A673 (cell line): ENCODE results near the gene OSCAR.

Experiments
- CTCF ChIP-seq: fragments of 300-800, 200-600 bp; sonication (generic); conservative IDR thresholded peaks from 2 replicates; pipeline ENCODE4 v1.5.1; 2017; ENCODE audit warnings: low read depth, mild to moderate bottlenecking, antibody characterized with exemption, low read length, moderate library complexity, mixed read lengths
- EZH2 ChIP-seq: fragments of 200-600 bp; sonication (generic); IDR thresholded peaks from 2 replicates; pipeline ENCODE4 v1.6.1; 2017; ENCODE audit warnings: borderline replicate concordance, low read depth, mild to moderate bottlenecking, mixed read lengths, antibody characterized with exemption, low read length; ENCODE audit not compliant: poor library complexity, severe bottlenecking

GRCh38 chr19:54133957-54134590 lies 33.5 kb upstream of the OSCAR start:
- no peak for TF ChIP-seq CTCF
- TF ChIP-seq EZH2, result no peak
